Activated T-cell treated with anti-CD3 and anti-CD28 coated beads, Interleukin-2, amount 50 U/mL, for 1 hour (primary cell): ENCODE data around the gene OPTC.
"Not testable (repeated sequence)": the region's sequence is repeated elsewhere in the genome, so short reads cannot be mapped to it uniquely, and the experiment has no call there.

Experiments used
- DNase-seq: peaks from one replicate; pipeline ENCODE4 v3.0.0-alpha.2; 2020

OPTC gene

GRCh38 chr1:203465948-203466347 lies 28.0 kb upstream of the OPTC start:
- DNase-seq: no peak

DNA sequence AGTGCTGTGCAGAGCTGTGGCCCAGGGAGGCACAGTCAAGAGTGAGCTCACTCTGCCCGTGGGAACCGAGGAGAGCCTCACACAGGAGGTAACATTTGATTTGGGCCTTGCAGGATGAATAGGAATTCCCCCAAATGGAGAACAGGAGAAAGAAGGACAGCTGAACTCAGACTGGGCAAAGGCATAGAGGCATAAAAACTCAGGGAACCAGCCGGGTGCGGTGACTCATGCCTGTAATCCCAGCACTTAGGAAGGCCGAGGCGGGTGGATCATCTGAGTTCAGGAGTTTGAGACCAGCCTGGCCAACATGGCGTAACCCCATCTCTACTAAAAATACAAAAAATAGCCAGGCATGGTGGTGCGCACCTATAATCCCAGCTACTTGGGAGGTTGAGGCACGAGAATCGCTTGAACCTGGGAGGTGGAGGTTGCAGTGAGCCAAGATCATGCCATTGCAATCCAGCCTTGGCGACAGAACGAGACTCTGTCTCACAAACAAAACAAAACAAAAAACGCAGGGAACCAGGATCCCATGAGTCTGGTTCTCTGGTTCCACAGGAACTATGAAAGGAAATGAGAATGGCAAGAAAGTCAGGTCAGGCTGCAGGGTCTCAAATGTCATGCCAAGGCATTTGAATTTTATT lies 26.9 kb upstream of the OPTC start:
- not testable (repeated sequence) for DNase-seq

DNA sequence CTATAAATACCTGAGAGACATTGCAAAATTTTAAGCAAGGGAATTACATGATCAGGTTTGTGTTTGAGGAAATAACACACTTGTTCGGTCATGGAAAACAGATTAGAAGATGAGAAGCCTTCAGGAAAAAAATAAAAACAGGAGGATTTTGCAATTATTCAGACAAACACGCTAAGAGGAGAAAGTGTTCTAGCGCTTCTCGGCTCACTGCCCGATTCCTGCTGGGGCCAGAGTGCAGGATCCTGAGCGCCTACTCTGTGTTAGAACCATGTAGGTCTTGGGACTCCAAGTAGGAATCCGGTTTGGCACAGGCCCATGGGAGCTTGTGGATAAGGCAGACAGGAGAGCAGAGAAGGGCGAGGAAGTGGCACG lies 26.4 kb upstream of the OPTC start:
- DNase-seq: no peak

- no peak for DNase-seq
These were observed 25.6 kb upstream of the OPTC start for GRCh38 chr1:203468326-203468725.

DNA sequence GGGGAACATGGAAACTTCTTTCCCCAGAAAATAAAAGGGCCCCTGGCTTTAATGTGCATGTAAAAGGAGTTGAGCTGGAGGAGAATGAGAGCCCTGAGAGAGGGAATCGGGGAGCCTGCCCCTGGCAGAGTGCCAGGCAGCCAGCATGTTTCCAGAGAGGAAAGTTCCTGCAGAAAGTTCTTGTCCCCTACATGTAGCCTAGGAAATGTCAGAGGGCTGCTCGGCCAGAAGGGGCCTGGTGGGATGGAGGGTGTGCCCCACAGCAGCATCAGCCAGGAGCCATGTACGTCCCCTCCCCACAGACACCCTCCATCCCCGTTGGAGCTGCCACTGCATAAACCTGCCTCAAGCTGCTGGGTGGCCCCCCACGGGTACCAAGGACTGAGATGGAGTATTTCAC lies 23.7 kb upstream of the OPTC start:
- DNase-seq: no peak

DNA sequence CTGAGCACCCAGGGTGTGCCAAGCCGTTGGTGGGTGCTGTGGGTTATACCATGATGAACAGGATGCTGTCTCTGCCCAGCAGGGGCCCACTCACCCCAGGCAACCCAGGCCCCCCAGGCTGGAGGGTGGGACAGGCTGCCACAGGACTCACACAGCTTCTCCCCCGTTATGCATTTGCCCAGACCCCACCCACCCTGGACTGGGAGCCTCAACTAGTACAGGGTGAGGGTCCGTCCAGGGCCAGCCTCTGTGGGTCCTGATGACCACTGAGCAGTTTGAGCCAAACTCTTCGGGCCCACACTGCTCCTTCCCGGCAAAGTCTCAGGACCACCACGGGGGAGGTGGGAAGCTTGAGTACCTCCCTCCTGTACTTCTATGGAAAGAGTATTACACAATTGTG lies 22.1 kb upstream of the OPTC start:
- no peak for DNase-seq

GRCh38 chr1:203473281-203473680 lies 20.7 kb upstream of the OPTC start:
- DNase-seq: no peak

- no peak for DNase-seq
These were observed 20.1 kb upstream of the OPTC start for GRCh38 chr1:203473781-203474305.

DNA sequence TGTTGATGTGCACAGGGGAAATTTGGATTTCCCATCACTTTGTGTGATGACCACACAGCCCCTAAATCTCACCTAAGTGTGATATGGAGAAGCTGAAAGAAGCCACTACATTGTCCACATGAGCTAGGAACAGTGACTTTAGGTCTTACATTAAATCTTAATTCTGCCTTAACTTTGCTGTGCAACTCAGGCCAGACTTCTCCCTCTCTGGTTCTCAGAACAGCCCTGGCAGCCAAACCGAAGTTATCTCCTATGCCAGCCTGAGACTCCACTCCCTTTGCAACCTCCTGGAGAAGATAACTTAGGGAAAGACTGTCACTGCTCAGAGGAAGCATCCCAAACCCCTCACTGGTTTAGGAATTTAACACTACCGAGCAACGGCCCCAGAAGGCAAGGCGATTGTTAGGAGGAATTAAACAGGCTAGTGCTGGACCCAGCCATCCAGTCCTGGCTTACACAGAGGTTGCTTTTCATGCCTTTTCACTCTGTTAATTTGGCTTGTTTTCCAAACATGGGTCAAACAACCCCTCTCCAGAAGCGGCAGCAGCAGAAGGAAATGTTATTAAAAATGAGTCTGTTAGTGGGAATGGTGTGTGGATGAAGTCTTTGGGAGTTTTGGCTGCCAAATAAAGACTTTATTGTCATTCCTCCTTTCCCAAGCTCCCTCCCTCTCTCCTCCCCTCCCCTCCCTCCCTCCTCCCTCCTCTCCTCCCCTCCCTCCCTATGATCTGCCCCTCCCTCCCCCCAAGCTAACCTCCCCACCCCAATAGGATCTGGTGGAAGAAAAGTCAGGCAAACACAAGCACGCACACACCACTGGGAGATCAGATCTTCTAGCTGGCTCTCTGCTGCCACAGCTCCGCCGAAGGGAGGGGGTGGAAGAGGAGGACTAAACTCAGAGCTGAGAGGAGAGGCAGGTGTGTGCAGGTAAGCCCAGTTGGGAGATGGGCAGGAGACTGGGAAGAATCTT lies 18.7 kb upstream of the OPTC start, which contains the start of gene PRELP:
Gene PRELP (plus strand): TSS at position 795 of the 970 bp plus-strand sequence. CDS start 7,379 bp downstream, outside the sequence.
- no peak for DNase-seq

GRCh38 chr1:203476216-203476814 lies 17.6 kb upstream of the OPTC start:
- no peak for DNase-seq

DNA sequence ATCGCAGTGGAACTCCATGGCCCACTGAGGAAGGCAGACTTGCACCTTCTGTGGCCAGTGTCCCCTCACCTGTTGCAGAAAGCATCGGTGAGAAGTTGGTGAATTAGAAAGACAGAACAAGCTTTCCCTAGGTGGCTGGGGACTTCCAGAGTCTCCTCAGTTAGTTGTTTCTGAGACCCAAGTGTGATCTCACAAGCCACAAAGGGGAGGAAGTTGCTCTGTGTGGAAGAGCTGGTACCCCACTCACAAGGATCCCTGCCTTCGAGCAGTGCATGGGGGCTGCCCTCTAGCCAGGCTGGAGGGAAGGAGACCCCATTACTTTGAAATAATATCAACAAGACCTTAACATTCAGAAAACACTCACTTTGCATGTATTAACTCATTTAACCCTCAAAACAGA lies 16.2 kb upstream of the OPTC start:
- DNase-seq: no peak

DNA sequence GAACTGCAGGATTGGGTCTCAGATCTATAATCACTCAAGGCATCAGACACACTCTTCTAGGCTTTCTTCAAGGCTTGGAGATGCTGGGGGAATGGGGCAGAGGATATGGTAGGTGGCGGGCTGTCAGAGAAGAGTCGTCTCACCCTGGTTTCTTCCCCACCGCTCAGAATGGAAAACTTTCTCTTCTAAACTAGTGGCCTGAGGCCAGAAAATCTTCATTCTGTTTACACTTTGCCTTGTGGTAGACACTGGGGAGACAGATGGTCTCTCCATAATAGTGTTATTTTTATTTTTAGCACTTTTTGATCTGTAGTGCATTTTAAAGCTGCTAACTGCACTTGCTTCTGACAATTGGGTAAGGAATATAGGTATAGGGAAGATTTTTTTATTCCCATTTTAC lies 15.7 kb upstream of the OPTC start:
- DNase-seq: no peak

DNA sequence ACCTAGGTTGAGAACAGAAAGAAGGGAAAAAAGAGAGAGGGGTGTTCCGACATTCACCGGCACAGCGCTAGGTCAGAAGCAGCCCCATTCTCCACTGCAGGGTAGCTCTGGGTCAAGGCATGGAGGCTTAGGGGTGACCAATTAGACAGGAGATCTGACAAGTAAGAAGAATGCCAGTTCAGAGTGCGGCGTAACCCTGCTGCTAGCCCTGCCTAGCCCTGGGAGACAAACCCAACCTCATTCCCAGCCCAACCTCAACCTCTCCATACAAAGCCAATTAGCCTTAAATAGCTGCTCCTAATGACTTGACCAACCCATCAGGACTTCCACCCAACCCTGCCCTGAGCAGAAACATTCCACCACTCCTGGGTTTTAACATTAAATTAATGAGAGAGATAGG lies 15.0 kb upstream of the OPTC start:
- no peak for DNase-seq

DNA sequence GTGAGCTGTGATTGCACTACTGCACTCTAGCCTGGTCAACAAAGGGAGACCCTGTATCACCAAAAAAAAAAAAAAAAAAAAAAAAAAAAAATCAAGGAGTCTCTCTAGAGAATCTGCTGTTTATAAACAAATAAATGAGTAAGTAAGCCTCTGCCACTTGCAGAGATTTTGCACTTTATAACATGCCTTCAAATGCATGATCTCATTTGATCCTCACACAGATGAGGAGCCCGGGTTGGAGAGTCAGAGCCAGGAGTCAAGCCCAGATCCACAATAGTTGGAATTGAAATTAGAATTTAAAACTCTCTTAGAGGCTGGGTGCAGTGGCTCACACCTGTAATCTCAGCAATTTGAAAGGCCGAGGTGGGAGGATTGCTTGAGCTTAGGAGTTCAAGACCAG lies 14.3 kb upstream of the OPTC start:
- no peak for DNase-seq

DNA sequence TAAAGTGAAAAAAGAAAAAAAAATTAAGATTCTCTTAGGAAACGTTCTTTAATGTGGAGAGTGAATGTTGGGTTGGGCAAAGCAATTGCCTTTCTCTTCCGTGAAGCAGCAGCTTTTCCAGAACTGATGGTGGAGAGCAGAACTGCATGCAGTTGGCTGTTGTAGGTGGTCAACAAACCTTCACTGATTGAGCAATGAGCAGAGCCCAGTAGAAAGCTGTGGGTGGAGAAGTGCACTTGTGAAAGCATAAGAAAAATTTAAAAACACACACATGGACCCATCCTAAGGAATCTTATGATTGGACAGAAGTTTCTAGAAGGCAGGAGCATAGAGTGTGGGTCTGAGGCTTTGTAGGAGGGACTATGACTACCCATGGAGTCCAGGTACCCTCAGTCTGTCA lies 13.9 kb upstream of the OPTC start:
- no peak for DNase-seq

DNA sequence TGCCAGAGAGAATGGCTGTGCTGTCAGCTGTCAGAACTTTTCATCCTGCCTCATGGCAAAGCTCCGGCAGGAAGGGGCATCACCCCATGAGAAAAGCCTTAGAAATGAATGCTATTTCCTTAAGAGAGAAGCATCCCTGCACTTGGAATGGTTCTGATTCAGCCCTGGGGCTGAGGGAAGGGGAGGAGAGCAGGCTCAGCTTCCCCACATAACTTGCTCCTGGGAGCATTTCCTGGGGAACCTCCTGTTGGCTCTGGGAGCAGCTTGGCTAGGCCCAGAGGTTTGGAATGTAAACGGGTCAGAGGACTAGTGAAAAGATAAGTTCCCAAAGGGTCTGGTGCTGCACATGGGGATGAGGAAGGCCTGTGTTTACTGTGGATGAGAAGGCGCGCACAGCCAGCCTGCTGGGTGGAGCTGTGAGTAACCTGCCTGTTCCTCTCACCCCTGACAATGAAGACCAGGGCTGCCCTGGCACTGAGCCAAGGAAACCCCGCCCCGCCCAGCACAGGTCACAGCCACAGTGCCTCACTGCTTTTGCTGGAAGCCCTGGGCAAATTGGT lies 13.3 kb upstream of the OPTC start:
- peak; percentile 50 for DNase-seq

- DNase-seq: no peak
These were observed 12.8 kb upstream of the OPTC start for GRCh38 chr1:203481196-203481595.

DNA sequence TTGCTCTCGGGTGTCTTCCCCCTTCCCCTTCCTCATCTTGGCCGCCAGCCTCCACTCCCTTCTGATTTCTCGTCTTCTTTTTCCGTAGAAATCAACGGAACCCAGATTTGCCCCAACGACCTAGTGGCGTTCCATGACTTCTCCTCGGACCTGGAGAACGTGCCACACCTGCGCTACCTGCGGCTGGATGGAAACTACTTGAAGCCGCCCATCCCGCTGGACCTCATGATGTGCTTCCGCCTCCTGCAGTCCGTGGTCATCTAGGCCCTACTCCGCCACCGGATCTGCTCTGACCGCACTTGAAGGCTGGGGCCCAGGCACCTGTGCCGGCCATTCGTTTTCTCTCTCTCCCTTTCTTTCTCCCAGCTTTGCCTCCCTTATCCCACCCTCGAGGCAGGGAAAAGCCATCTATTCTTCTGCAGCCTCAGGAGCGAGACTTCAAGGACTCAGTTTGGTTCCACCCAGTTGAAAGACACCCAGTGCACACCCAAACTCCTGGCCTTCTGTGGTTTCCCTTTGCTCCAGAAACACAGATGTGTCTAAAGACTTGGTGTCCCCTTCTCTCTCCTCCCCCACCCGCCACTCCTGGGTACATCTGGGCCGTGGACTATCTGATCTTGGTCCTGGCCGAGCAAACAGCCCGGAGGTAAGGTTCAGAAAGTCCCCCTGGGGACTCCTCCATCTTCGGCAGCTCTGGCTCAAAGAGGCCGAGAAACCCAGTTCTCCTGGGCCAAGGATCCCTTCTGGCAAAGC lies 7.2 kb upstream of the OPTC start:
- no peak for DNase-seq

- DNase-seq: no peak
These were observed 5.4 kb upstream of the OPTC start for GRCh38 chr1:203488539-203488938.

- no peak for DNase-seq
These were observed 3.3 kb upstream of the OPTC start for GRCh38 chr1:203490607-203491006.

- no peak for DNase-seq
These were observed 2.3 kb upstream of the OPTC start for GRCh38 chr1:203491664-203492063.

- DNase-seq: no peak
These were observed 1.7 kb upstream of the OPTC start for GRCh38 chr1:203492082-203492747.
